ENCODE measurements around the gene ZGLP1.
A peak's percentile ranks its signal among the peaks of the same experiment; 100 is the strongest.

The ZGLP1 gene

DNA sequence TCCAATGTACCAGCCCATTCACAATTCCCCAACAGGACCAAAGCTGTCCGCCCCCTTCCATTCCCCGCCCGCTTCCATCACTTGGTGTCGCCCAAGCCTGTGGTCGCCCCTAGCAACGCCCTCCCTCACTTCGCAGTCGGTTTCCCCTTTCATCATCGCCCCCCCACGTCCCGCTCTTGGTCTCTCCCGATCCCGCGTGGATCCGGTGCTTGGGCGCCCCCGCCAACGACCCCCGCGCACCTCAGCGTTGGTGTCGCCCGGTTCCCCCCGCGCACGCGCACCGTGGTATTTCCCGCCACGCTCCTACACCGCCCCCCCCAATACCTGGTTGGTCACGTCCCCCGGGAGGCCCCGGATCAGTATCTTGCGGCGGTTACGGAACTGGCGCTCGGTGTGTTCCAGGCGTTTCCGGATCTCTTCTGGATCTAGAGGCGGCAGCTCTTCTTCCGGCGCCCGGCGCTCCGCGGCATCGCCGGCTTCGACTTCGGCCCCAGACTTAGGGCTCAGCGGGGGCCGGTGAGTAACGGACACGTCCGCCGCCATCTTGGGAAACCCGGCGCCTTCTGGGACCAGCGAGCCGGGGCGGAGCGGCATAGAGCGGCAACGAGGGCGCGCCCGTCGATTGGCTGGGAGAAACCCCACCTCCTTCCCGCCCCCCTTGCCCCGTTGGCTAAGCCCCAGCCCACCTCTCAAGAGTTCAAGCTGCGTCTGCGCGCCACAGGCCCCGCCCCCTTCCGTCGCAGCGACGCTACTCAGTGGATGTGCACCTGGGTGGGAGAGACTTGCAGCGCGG lies 23.5 kb upstream of the ZGLP1 start, which contains the start of gene RAVER1:
TSS of gene RAVER1 (minus strand) at position 565 of the 793 bp plus-strand sequence. CDS start at position 543, 22 bp downstream.
- H3K4me2 ChIP-seq (ENCODE audit: low read length) = peak within 1 kb of the TSS; percentile 88
- no peaks in the 10 kb centered on the region for H3K27me3 ChIP-seq (ENCODE audit: control insufficient read depth, insufficient read depth, low read length)
- H3K9ac ChIP-seq = peak within 1 kb of the TSS; percentile 69
- H3K27ac ChIP-seq = peak within 1 kb of the TSS; percentile 80
- peaks cover 4% of the 10 kb centered on the region for H3K79me2 ChIP-seq
- H3K4me1 ChIP-seq = peaks cover 11% of the 10 kb centered on the region
- H3K36me3 ChIP-seq (ENCODE audit: control insufficient read depth, insufficient read depth, low read length) = no peaks in the 10 kb centered on the region
- H2AFZ ChIP-seq = peak within 1 kb of the TSS; percentile 91
- peak within 1 kb of the TSS; percentile 98 for H3K4me3 ChIP-seq (ENCODE audit: low read depth, low read length)
- no peaks in the 10 kb centered on the region for H3K9me3 ChIP-seq (ENCODE audit: control insufficient read depth, low read length)
- TF ChIP-seq, protein P1, sequence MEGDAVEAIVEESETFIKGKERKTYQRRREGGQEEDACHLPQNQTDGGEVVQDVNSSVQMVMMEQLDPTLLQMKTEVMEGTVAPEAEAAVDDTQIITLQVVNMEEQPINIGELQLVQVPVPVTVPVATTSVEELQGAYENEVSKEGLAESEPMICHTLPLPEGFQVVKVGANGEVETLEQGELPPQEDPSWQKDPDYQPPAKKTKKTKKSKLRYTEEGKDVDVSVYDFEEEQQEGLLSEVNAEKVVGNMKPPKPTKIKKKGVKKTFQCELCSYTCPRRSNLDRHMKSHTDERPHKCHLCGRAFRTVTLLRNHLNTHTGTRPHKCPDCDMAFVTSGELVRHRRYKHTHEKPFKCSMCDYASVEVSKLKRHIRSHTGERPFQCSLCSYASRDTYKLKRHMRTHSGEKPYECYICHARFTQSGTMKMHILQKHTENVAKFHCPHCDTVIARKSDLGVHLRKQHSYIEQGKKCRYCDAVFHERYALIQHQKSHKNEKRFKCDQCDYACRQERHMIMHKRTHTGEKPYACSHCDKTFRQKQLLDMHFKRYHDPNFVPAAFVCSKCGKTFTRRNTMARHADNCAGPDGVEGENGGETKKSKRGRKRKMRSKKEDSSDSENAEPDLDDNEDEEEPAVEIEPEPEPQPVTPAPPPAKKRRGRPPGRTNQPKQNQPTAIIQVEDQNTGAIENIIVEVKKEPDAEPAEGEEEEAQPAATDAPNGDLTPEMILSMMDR (IDR thresholded peaks at IDR 0.05) = no peak

DNA sequence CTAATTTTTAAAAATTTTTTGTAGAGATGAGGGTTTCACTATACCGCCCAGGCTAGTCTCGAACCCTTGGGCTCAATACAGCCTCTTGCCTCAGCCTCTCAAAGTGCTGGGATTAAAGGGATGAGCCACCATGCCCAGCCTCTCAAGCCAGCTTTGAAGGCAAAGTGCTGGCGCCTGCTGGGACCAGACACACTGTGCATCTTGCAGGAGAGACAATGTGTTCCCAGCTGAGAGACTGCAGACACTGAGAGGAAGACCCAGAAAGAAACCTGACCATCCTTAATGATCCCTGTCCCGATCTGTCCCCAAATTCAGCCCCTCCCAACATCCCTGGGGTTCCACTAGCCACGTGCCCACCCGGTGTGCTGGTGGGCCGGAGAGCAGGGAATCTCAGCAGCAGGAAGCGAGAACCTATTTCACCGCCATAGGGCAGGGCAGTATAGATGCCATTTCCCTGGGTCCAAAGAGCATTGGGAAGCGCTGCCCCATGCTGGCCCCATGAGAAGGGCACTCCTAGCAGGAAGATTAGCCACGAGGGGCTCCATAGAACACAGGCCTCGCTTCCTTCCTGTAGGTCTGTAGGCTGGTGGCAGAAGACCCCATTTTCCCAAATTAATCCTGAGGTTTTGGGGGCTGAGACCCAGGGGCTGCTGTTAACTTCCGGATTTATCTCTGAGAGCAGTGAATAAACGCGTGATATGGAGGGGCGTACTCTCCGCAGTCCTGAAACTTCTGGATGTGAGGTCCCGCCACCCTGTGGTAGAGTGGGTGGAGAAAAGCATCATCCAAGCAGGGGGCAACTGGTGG lies 22.7 kb upstream of the ZGLP1 start:
- Histone ChIP-seq H2AFZ (peak overlapping the region; percentile 91), H3K4me3 (ENCODE audit: low read depth, low read length) (peak overlapping the region; percentile 98), H3K36me3 (ENCODE audit: control insufficient read depth, insufficient read depth, low read length) (no peaks in the 10 kb centered on the region), H3K79me2 (peaks cover 6% of the 10 kb centered on the region), H3K4me2 (ENCODE audit: low read length) (peak overlapping the region; percentile 86), H3K27ac (peak overlapping the region; percentile 80), H3K9me3 (ENCODE audit: control insufficient read depth, low read length) (no peaks in the 10 kb centered on the region), H3K9ac (no peak overlapping the region), H3K4me1 (peaks cover 11% of the 10 kb centered on the region), H3K27me3 (ENCODE audit: control insufficient read depth, insufficient read depth, low read length) (no peaks in the 10 kb centered on the region)
- TF ChIP-seq, protein P1 (IDR thresholded peaks at IDR 0.05) = no peak

DNA sequence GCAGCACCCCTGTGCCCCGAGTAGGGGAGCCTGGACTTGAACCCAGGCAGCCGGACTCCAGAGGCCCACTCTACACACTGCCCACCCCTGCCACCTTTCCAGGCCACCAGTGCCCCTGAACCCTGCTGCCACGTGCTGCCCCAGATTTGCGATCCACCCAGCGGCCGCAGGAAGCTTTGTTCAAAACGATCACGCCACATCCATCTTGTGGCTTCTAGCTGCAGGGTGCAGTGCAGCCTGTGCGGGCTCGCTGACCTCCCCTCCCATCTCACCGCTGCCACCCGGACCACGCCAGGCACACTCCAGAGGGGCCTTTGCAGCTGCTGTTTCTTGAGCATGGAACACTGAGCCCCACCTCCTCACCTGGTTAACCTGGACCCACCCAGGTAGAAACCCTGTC lies 19.9 kb upstream of the ZGLP1 start:
- H3K36me3 ChIP-seq (ENCODE audit: control insufficient read depth, insufficient read depth, low read length) = no peaks in the 10 kb centered on the region
- TF ChIP-seq, protein P1 (IDR thresholded peaks at IDR 0.05) = no peak
- H3K27me3 ChIP-seq (ENCODE audit: control insufficient read depth, insufficient read depth, low read length) = no peaks in the 10 kb centered on the region
- H3K27ac ChIP-seq = no peak overlapping the region
- H2AFZ ChIP-seq = no peak overlapping the region
- no peak overlapping the region for H3K4me2 ChIP-seq (ENCODE audit: low read length)
- H3K9ac ChIP-seq = no peak overlapping the region
- peaks cover 6% of the 10 kb centered on the region for H3K79me2 ChIP-seq
- H3K9me3 ChIP-seq (ENCODE audit: control insufficient read depth, low read length) = no peaks in the 10 kb centered on the region
- no peak overlapping the region for H3K4me3 ChIP-seq (ENCODE audit: low read depth, low read length)
- peaks cover 10% of the 10 kb centered on the region for H3K4me1 ChIP-seq

DNA sequence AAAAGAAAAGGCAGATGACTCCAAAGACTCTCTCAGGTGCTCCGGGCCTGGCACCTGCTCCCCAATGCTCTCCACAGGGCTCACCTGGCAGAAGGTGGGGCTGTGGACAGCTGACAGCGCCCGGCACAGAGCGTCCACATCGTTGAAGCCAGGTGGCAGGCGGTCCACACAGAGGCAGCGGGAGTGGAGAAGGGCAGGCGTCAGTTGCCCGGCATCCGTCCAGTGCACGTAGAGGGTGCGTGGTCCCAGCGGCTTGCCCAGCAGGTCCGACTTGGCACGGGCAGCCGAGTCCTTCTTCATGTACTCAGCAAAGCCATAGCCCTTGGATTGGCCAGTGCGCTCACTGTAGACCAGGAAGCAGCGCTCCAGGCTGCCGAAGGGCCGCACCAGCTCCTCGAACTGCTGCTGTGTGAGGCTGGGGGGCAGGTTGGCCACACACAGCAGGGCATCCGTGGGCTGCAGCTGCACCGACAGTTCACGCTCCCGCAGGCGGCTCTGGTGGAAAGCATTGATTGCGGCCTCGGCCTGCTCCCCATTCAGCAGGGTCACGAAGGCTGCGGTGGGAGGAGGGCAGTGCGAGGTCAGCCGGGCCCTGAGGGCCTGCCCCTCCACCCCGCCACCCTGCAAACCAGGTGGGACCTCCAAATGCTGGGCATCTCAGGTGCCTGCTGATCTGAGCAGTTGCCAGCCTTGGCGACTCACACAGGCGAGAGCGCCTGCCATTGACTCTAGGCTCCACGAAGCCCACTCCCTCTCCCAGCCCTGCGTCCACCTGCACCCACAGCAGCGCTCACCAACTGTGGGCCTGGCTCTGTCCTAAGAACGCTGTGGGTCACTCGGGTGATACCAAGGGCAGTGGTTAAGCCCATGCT lies 19.2 kb upstream of the ZGLP1 start:
- Histone ChIP-seq H2AFZ (no peak overlapping the region), H3K9me3 (ENCODE audit: control insufficient read depth, low read length) (no peaks in the 10 kb centered on the region), H3K4me3 (ENCODE audit: low read depth, low read length) (no peak overlapping the region), H3K27me3 (ENCODE audit: control insufficient read depth, insufficient read depth, low read length) (no peaks in the 10 kb centered on the region), H3K27ac (no peak overlapping the region), H3K4me1 (peaks cover 8% of the 10 kb centered on the region), H3K36me3 (ENCODE audit: control insufficient read depth, insufficient read depth, low read length) (no peaks in the 10 kb centered on the region), H3K9ac (no peak overlapping the region), H3K4me2 (ENCODE audit: low read length) (no peak overlapping the region), H3K79me2 (peaks cover 8% of the 10 kb centered on the region)
- TF ChIP-seq, protein P1 (IDR thresholded peaks at IDR 0.05) = no peak
